ENCODE data around the gene CCDC13.

The CCDC13 gene

GRCh38 chr3:42749753-42750231, 23.3 kb downstream of the CCDC13 start:
- H3K9me3 ChIP-seq (replicated peaks; ENCODE audit: low read length) = no peaks in the 10 kb centered on the region
- peaks cover 5% of the 10 kb centered on the region for H3K27me3 ChIP-seq (ENCODE audit: control insufficient read depth, insufficient read depth, low read length)
- no peak overlapping the region for H3K4me2 ChIP-seq (ENCODE audit: low read length)
- no peaks in the 10 kb centered on the region for H3K36me3 ChIP-seq (ENCODE audit: insufficient read depth, low read length)
- H3K4me1 ChIP-seq (ENCODE audit: control insufficient read depth, insufficient read depth, low read length) = no peaks in the 10 kb centered on the region
- H3K9ac ChIP-seq (ENCODE audit: low read depth, low read length) = no peak overlapping the region
- H3K4me3 ChIP-seq (ENCODE audit: low read length) = no peak overlapping the region

- no peak overlapping the region for H3K4me3 ChIP-seq (ENCODE audit: low read length)
- no peak overlapping the region for H3K4me2 ChIP-seq (ENCODE audit: low read length)
- no peak overlapping the region for H3K9ac ChIP-seq (ENCODE audit: low read depth, low read length)
- no peaks in the 10 kb centered on the region for H3K36me3 ChIP-seq (ENCODE audit: insufficient read depth, low read length)
- no peaks in the 10 kb centered on the region for H3K9me3 ChIP-seq (replicated peaks; ENCODE audit: low read length)
- peaks cover 2% of the 10 kb centered on the region for H3K27me3 ChIP-seq (ENCODE audit: control insufficient read depth, insufficient read depth, low read length)
- no peaks in the 10 kb centered on the region for H3K4me1 ChIP-seq (ENCODE audit: control insufficient read depth, insufficient read depth, low read length)
Measured at GRCh38 chr3:42749025-42749752, 23.9 kb downstream of the CCDC13 start.

GRCh38 chr3:42747581-42747980, 25.5 kb downstream of the CCDC13 start:
- no peaks in the 10 kb centered on the region for H3K9me3 ChIP-seq (replicated peaks; ENCODE audit: low read length)
- H3K4me1 ChIP-seq (ENCODE audit: control insufficient read depth, insufficient read depth, low read length) = no peaks in the 10 kb centered on the region
- no peak overlapping the region for H3K9ac ChIP-seq (ENCODE audit: low read depth, low read length)
- no peak overlapping the region for H3K4me2 ChIP-seq (ENCODE audit: low read length)
- H3K36me3 ChIP-seq (ENCODE audit: insufficient read depth, low read length) = no peaks in the 10 kb centered on the region
- H3K27me3 ChIP-seq (ENCODE audit: control insufficient read depth, insufficient read depth, low read length) = no peaks in the 10 kb centered on the region
- H3K4me3 ChIP-seq (ENCODE audit: low read length) = no peak overlapping the region

- H3K9ac ChIP-seq (ENCODE audit: low read depth, low read length) = no peak overlapping the region
- H3K4me3 ChIP-seq (ENCODE audit: low read length) = no peak overlapping the region
- no peaks in the 10 kb centered on the region for H3K36me3 ChIP-seq (ENCODE audit: insufficient read depth, low read length)
- no peaks in the 10 kb centered on the region for H3K4me1 ChIP-seq (ENCODE audit: control insufficient read depth, insufficient read depth, low read length)
- no peaks in the 10 kb centered on the region for H3K27me3 ChIP-seq (ENCODE audit: control insufficient read depth, insufficient read depth, low read length)
- no peak overlapping the region for H3K4me2 ChIP-seq (ENCODE audit: low read length)
- no peaks in the 10 kb centered on the region for H3K9me3 ChIP-seq (replicated peaks; ENCODE audit: low read length)
Measured at GRCh38 chr3:42746455-42747450, 26.3 kb downstream of the CCDC13 start.

- Histone ChIP-seq H3K9me3 (replicated peaks; ENCODE audit: low read length) (no peaks in the 10 kb centered on the region), H3K4me1 (ENCODE audit: control insufficient read depth, insufficient read depth, low read length) (no peaks in the 10 kb centered on the region), H3K36me3 (ENCODE audit: insufficient read depth, low read length) (no peaks in the 10 kb centered on the region), H3K4me3 (ENCODE audit: low read length) (no peak overlapping the region), H3K9ac (ENCODE audit: low read depth, low read length) (no peak overlapping the region), H3K27me3 (ENCODE audit: control insufficient read depth, insufficient read depth, low read length) (no peaks in the 10 kb centered on the region), H3K4me2 (ENCODE audit: low read length) (no peak overlapping the region)
Measured at GRCh38 chr3:42745776-42746454, 27.1 kb downstream of the CCDC13 start.

- Histone ChIP-seq H3K9me3 (replicated peaks; ENCODE audit: low read length) (no peaks in the 10 kb centered on the region), H3K9ac (ENCODE audit: low read depth, low read length) (no peak overlapping the region), H3K4me1 (ENCODE audit: control insufficient read depth, insufficient read depth, low read length) (no peaks in the 10 kb centered on the region), H3K27me3 (ENCODE audit: control insufficient read depth, insufficient read depth, low read length) (no peaks in the 10 kb centered on the region), H3K4me2 (ENCODE audit: low read length) (no peak overlapping the region), H3K36me3 (ENCODE audit: insufficient read depth, low read length) (no peaks in the 10 kb centered on the region), H3K4me3 (ENCODE audit: low read length) (no peak overlapping the region)
Measured at GRCh38 chr3:42745291-42745745, 27.7 kb downstream of the CCDC13 start.

- H3K4me1 ChIP-seq (ENCODE audit: control insufficient read depth, insufficient read depth, low read length) = no peaks in the 10 kb centered on the region
- H3K9ac ChIP-seq (ENCODE audit: low read depth, low read length) = no peak overlapping the region
Measured at GRCh38 chr3:42743204-42743995, 29.7 kb downstream of the CCDC13 start.

GRCh38 chr3:42742688-42743087, 30.4 kb downstream of the CCDC13 start:
- peaks cover 3% of the 10 kb centered on the region for H3K27me3 ChIP-seq (ENCODE audit: control insufficient read depth, insufficient read depth, low read length)
- H3K9me3 ChIP-seq (replicated peaks; ENCODE audit: low read length) = no peaks in the 10 kb centered on the region
- no peaks in the 10 kb centered on the region for H3K4me1 ChIP-seq (ENCODE audit: control insufficient read depth, insufficient read depth, low read length)
- no peak overlapping the region for H3K9ac ChIP-seq (ENCODE audit: low read depth, low read length)
- no peak overlapping the region for H3K4me2 ChIP-seq (ENCODE audit: low read length)
- no peaks in the 10 kb centered on the region for H3K36me3 ChIP-seq (ENCODE audit: insufficient read depth, low read length)
- no peak overlapping the region for H3K4me3 ChIP-seq (ENCODE audit: low read length)

More at GRCh38 chr3:42743204-42743995, 29.7 kb downstream of the CCDC13 start:
- H3K36me3 ChIP-seq (ENCODE audit: insufficient read depth, low read length) = no peaks in the 10 kb centered on the region
- peaks cover 3% of the 10 kb centered on the region for H3K27me3 ChIP-seq (ENCODE audit: control insufficient read depth, insufficient read depth, low read length)
- H3K4me2 ChIP-seq (ENCODE audit: low read length) = no peak overlapping the region
- H3K4me3 ChIP-seq (ENCODE audit: low read length) = no peak overlapping the region
- no peaks in the 10 kb centered on the region for H3K9me3 ChIP-seq (replicated peaks; ENCODE audit: low read length)

GRCh38 chr3:42742259-42742658, 30.8 kb downstream of the CCDC13 start:
- Histone ChIP-seq H3K27me3 (ENCODE audit: control insufficient read depth, insufficient read depth, low read length) (peaks cover 3% of the 10 kb centered on the region), H3K4me3 (ENCODE audit: low read length) (no peak overlapping the region)

GRCh38 chr3:42741796-42742195, 31.3 kb downstream of the CCDC13 start:
- Histone ChIP-seq H3K4me1 (ENCODE audit: control insufficient read depth, insufficient read depth, low read length) (no peaks in the 10 kb centered on the region), H3K9ac (ENCODE audit: low read depth, low read length) (no peak overlapping the region), H3K4me3 (ENCODE audit: low read length) (no peak overlapping the region), H3K9me3 (replicated peaks; ENCODE audit: low read length) (no peaks in the 10 kb centered on the region), H3K4me2 (ENCODE audit: low read length) (no peak overlapping the region), H3K27me3 (ENCODE audit: control insufficient read depth, insufficient read depth, low read length) (peaks cover 3% of the 10 kb centered on the region), H3K36me3 (ENCODE audit: insufficient read depth, low read length) (no peaks in the 10 kb centered on the region)

More at GRCh38 chr3:42742259-42742658, 30.8 kb downstream of the CCDC13 start:
- Histone ChIP-seq H3K9me3 (replicated peaks; ENCODE audit: low read length) (no peaks in the 10 kb centered on the region), H3K4me1 (ENCODE audit: control insufficient read depth, insufficient read depth, low read length) (no peaks in the 10 kb centered on the region), H3K36me3 (ENCODE audit: insufficient read depth, low read length) (no peaks in the 10 kb centered on the region), H3K9ac (ENCODE audit: low read depth, low read length) (no peak overlapping the region), H3K4me2 (ENCODE audit: low read length) (no peak overlapping the region)

Data from skeletal muscle satellite cell (primary cell).